SIG-M5 treated with dmso at 0.1 percent for 504 hours (cell line): Measurements from ENCODE around the gene CALML6.

ENCODE experiments used
- DNase-seq: peaks from one replicate; lab custom pipeline; 2025; ENCODE audit not compliant: unreplicated experiment; lab: John Stamatoyannopoulos, UW

CALML6 gene

GRCh38 chr1:1910651-1911331 is 4.3 kb upstream of the CALML6 start:
- no peak for DNase-seq

GRCh38 chr1:1911350-1912041 is 3.6 kb upstream of the CALML6 start:
- DNase-seq = no peak

GRCh38 chr1:1914101-1914970 is 724 bp upstream of the CALML6 start:
- DNase-seq = no peak

- no peak for DNase-seq
Measured at GRCh38 chr1:1915911-1916840, 1.1 kb downstream of the CALML6 start.

GRCh38 chr1:1916851-1917251 is 1.8 kb downstream of the CALML6 start:
- no peak for DNase-seq

GRCh38 chr1:1917304-1917976 is 2.4 kb downstream of the CALML6 start:
- DNase-seq = no peak

GRCh38 chr1:1917995-1918900 is 3.2 kb downstream of the CALML6 start:
- no peak for DNase-seq

GRCh38 chr1:1918901-1919303 is 3.8 kb downstream of the CALML6 start, which contains the start of gene TMEM52:
Gene TMEM52, minus strand, starts transcription at chr1:1919279. Its CDS starts 14 bp downstream, at chr1:1919265.
- DNase-seq = no peak

GRCh38 chr1:1919304-1920056 is 4.4 kb downstream of the CALML6 start:
- peak; percentile 90 for DNase-seq

- DNase-seq = no peak
Measured at GRCh38 chr1:1920057-1920607, 5.1 kb downstream of the CALML6 start.

GRCh38 chr1:1920608-1921458 is 5.8 kb downstream of the CALML6 start:
- DNase-seq = no peak

GRCh38 chr1:1921459-1921862 is 6.4 kb downstream of the CALML6 start:
- DNase-seq = no peak

- no peak for DNase-seq
Measured at GRCh38 chr1:1921901-1922701, 7.0 kb downstream of the CALML6 start.

GRCh38 chr1:1922702-1922955 is 7.6 kb downstream of the CALML6 start:
- DNase-seq = no peak

GRCh38 chr1:1922956-1923833 is 8.1 kb downstream of the CALML6 start:
- DNase-seq = no peak

GRCh38 chr1:1924386-1924785 is 9.3 kb downstream of the CALML6 start:
- DNase-seq = no peak
